ENCODE data around the gene PSAP.

PSAP gene

GRCh38 chr10:71848325-71849275 is 2.5 kb downstream of the PSAP start:
- DNase-seq (ENCODE audit: low read depth): no peak
- TF ChIP-seq, protein P1, sequence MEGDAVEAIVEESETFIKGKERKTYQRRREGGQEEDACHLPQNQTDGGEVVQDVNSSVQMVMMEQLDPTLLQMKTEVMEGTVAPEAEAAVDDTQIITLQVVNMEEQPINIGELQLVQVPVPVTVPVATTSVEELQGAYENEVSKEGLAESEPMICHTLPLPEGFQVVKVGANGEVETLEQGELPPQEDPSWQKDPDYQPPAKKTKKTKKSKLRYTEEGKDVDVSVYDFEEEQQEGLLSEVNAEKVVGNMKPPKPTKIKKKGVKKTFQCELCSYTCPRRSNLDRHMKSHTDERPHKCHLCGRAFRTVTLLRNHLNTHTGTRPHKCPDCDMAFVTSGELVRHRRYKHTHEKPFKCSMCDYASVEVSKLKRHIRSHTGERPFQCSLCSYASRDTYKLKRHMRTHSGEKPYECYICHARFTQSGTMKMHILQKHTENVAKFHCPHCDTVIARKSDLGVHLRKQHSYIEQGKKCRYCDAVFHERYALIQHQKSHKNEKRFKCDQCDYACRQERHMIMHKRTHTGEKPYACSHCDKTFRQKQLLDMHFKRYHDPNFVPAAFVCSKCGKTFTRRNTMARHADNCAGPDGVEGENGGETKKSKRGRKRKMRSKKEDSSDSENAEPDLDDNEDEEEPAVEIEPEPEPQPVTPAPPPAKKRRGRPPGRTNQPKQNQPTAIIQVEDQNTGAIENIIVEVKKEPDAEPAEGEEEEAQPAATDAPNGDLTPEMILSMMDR (IDR thresholded peaks at IDR 0.05; ENCODE audit: control insufficient read depth, insufficient read depth, low read depth, low read length, missing control alignments): no peak
- H3K4me3 ChIP-seq (ENCODE audit: control insufficient read depth, low read depth, low read length): no peak overlapping the region

DNA sequence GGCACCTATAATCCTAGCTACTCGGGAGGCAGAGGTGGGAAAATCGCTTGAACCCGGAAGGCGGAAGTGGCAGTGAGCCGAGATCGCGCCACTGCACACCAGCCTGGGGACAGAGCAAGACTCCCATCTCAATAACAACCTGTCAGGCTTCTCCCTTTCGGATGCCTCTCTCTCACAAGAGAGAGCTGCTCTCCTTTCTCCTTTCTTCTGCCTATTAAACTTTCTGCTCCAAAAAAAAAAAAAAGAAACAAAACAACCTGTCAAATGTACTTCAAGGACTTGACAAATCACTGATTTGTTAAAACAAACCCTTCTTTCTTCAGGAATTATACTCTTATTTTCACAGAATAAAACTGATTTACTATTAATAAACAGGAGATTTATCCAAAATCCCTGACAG is 3.6 kb downstream of the PSAP start:
- DNase-seq (ENCODE audit: low read depth): no peak
- no peak overlapping the region for H3K4me3 ChIP-seq (ENCODE audit: control insufficient read depth, low read depth, low read length)
- TF ChIP-seq, protein P1 (IDR thresholded peaks at IDR 0.05; ENCODE audit: control insufficient read depth, insufficient read depth, low read depth, low read length, missing control alignments): no peak

DNA sequence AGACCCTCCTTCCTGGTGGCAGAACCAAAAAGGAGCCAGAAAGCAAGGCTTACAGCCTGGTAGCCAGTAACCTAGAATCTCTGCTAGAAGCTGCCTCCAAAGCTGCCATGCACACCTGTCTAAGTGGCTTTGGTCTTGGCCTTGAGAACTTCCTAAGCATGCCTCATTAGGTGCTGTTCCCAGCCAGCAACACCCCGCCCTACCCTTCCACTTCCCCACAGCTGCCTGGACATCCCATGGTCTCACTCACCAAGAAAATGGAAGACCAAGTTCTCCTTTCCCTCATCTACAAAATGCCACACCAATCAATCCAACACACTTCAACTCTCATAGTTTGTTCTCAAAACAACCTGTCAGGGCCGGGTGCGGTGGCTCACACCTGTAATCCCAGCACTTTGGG is 4.2 kb downstream of the PSAP start:
- TF ChIP-seq, protein P1 (IDR thresholded peaks at IDR 0.05; ENCODE audit: control insufficient read depth, insufficient read depth, low read depth, low read length, missing control alignments): no peak
- H3K4me3 ChIP-seq (ENCODE audit: control insufficient read depth, low read depth, low read length): no peak overlapping the region
- DNase-seq (ENCODE audit: low read depth): no peak

- DNase-seq (ENCODE audit: low read depth): no peak
- TF ChIP-seq, protein P1 (IDR thresholded peaks at IDR 0.05; ENCODE audit: control insufficient read depth, insufficient read depth, low read depth, low read length, missing control alignments): no peak
- no peak overlapping the region for H3K4me3 ChIP-seq (ENCODE audit: control insufficient read depth, low read depth, low read length)
Observed at GRCh38 chr10:71845410-71846405, 5.3 kb downstream of the PSAP start.

- H3K4me3 ChIP-seq (ENCODE audit: control insufficient read depth, low read depth, low read length): no peak overlapping the region
- DNase-seq (ENCODE audit: low read depth): no peak
- TF ChIP-seq, protein P1 (IDR thresholded peaks at IDR 0.05; ENCODE audit: control insufficient read depth, insufficient read depth, low read depth, low read length, missing control alignments): no peak
Observed at GRCh38 chr10:71844695-71845094, 6.4 kb downstream of the PSAP start.

DNA sequence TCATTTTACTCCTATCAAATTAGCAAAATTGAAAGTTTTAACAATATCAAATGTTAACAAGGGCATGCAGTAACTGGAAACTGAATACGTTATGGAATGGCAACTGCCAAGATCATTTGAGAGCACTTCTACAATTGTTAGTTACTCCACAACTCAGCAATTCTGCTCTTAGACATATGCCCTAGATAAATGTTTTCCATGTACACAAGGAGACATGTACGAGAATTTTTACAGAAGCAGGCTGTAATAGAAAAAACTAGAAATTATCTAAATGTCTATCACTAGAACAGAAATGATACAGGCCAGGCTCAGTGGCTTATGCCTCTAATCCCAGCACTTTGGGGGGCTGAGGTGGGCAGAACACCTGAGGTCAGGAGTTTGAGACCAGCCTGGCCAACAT is 7.0 kb downstream of the PSAP start:
- DNase-seq (ENCODE audit: low read depth): no peak
- H3K4me3 ChIP-seq (ENCODE audit: control insufficient read depth, low read depth, low read length): no peak overlapping the region
- TF ChIP-seq, protein P1 (IDR thresholded peaks at IDR 0.05; ENCODE audit: control insufficient read depth, insufficient read depth, low read depth, low read length, missing control alignments): no peak
